Measurements from ENCODE around the gene ADD1.

ADD1 gene

GRCh38 chr4:2867758-2868491 is 24.3 kb downstream of the ADD1 start:
- Histone ChIP-seq H3K9ac (ENCODE audit: low read length) (no peak overlapping the region), H3K27me3 (ENCODE audit: control insufficient read depth, insufficient read depth, low read length) (no peaks in the 10 kb centered on the region), H3K27ac (ENCODE audit: low read depth, low read length) (peak overlapping the region; percentile 33), H3K4me1 (ENCODE audit: control insufficient read depth, insufficient read depth, low read length) (peaks cover 20% of the 10 kb centered on the region), H3K4me3 (ENCODE audit: low read length) (peak overlapping the region; percentile 28), H3K36me3 (ENCODE audit: control insufficient read depth, insufficient read depth, low read length) (no peaks in the 10 kb centered on the region)

GRCh38 chr4:2868877-2869487 is 25.3 kb downstream of the ADD1 start:
- H3K4me3 ChIP-seq (ENCODE audit: low read length): peak overlapping the region; percentile 18
- no peaks in the 10 kb centered on the region for H3K27me3 ChIP-seq (ENCODE audit: control insufficient read depth, insufficient read depth, low read length)
- no peaks in the 10 kb centered on the region for H3K36me3 ChIP-seq (ENCODE audit: control insufficient read depth, insufficient read depth, low read length)
- H3K27ac ChIP-seq (ENCODE audit: low read depth, low read length): peak overlapping the region; percentile 33
- H3K9ac ChIP-seq (ENCODE audit: low read length): no peak overlapping the region
- peaks cover 17% of the 10 kb centered on the region for H3K4me1 ChIP-seq (ENCODE audit: control insufficient read depth, insufficient read depth, low read length)

- no peaks in the 10 kb centered on the region for H3K27me3 ChIP-seq (ENCODE audit: control insufficient read depth, insufficient read depth, low read length)
- no peaks in the 10 kb centered on the region for H3K36me3 ChIP-seq (ENCODE audit: control insufficient read depth, insufficient read depth, low read length)
- peak overlapping the region; percentile 33 for H3K27ac ChIP-seq (ENCODE audit: low read depth, low read length)
- no peak overlapping the region for H3K4me3 ChIP-seq (ENCODE audit: low read length)
- H3K4me1 ChIP-seq (ENCODE audit: control insufficient read depth, insufficient read depth, low read length): peaks cover 17% of the 10 kb centered on the region
- H3K9ac ChIP-seq (ENCODE audit: low read length): no peak overlapping the region
These were observed 26.0 kb downstream of the ADD1 start for GRCh38 chr4:2869659-2870058.

- Histone ChIP-seq H3K9ac (ENCODE audit: low read length) (no peak overlapping the region), H3K4me3 (ENCODE audit: low read length) (no peak overlapping the region), H3K27ac (ENCODE audit: low read depth, low read length) (no peak overlapping the region)
These were observed 26.4 kb downstream of the ADD1 start for GRCh38 chr4:2870082-2870481.

GRCh38 chr4:2871466-2871865 is 27.8 kb downstream of the ADD1 start:
- no peak overlapping the region for H3K27ac ChIP-seq (ENCODE audit: low read depth, low read length)
- H3K36me3 ChIP-seq (ENCODE audit: control insufficient read depth, insufficient read depth, low read length): no peaks in the 10 kb centered on the region
- no peaks in the 10 kb centered on the region for H3K27me3 ChIP-seq (ENCODE audit: control insufficient read depth, insufficient read depth, low read length)
- H3K4me1 ChIP-seq (ENCODE audit: control insufficient read depth, insufficient read depth, low read length): peaks cover 13% of the 10 kb centered on the region
- H3K4me3 ChIP-seq (ENCODE audit: low read length): no peak overlapping the region
- H3K9ac ChIP-seq (ENCODE audit: low read length): no peak overlapping the region

More at GRCh38 chr4:2870082-2870481, 26.4 kb downstream of the ADD1 start:
- H3K36me3 ChIP-seq (ENCODE audit: control insufficient read depth, insufficient read depth, low read length): no peaks in the 10 kb centered on the region
- no peaks in the 10 kb centered on the region for H3K27me3 ChIP-seq (ENCODE audit: control insufficient read depth, insufficient read depth, low read length)
- peaks cover 17% of the 10 kb centered on the region for H3K4me1 ChIP-seq (ENCODE audit: control insufficient read depth, insufficient read depth, low read length)

GRCh38 chr4:2871911-2872310 is 28.3 kb downstream of the ADD1 start:
- peaks cover 11% of the 10 kb centered on the region for H3K4me1 ChIP-seq (ENCODE audit: control insufficient read depth, insufficient read depth, low read length)
- no peaks in the 10 kb centered on the region for H3K27me3 ChIP-seq (ENCODE audit: control insufficient read depth, insufficient read depth, low read length)
- no peak overlapping the region for H3K9ac ChIP-seq (ENCODE audit: low read length)
- no peak overlapping the region for H3K27ac ChIP-seq (ENCODE audit: low read depth, low read length)
- no peak overlapping the region for H3K4me3 ChIP-seq (ENCODE audit: low read length)
- no peaks in the 10 kb centered on the region for H3K36me3 ChIP-seq (ENCODE audit: control insufficient read depth, insufficient read depth, low read length)

GRCh38 chr4:2873329-2873728 is 29.7 kb downstream of the ADD1 start:
- Histone ChIP-seq H3K36me3 (ENCODE audit: control insufficient read depth, insufficient read depth, low read length) (peaks cover 2% of the 10 kb centered on the region), H3K9ac (ENCODE audit: low read length) (no peak overlapping the region), H3K27ac (ENCODE audit: low read depth, low read length) (no peak overlapping the region), H3K4me1 (ENCODE audit: control insufficient read depth, insufficient read depth, low read length) (peaks cover 8% of the 10 kb centered on the region), H3K4me3 (ENCODE audit: low read length) (no peak overlapping the region), H3K27me3 (ENCODE audit: control insufficient read depth, insufficient read depth, low read length) (no peaks in the 10 kb centered on the region)

GRCh38 chr4:2874861-2875260 is 31.2 kb downstream of the ADD1 start:
- H3K4me1 ChIP-seq (ENCODE audit: control insufficient read depth, insufficient read depth, low read length): no peaks in the 10 kb centered on the region
- peaks cover 13% of the 10 kb centered on the region for H3K36me3 ChIP-seq (ENCODE audit: control insufficient read depth, insufficient read depth, low read length)
- no peak overlapping the region for H3K4me3 ChIP-seq (ENCODE audit: low read length)
- no peak overlapping the region for H3K27ac ChIP-seq (ENCODE audit: low read depth, low read length)
- H3K27me3 ChIP-seq (ENCODE audit: control insufficient read depth, insufficient read depth, low read length): no peaks in the 10 kb centered on the region
- H3K9ac ChIP-seq (ENCODE audit: low read length): no peak overlapping the region

- no peak overlapping the region for H3K27ac ChIP-seq (ENCODE audit: low read depth, low read length)
These were observed 31.9 kb downstream of the ADD1 start for GRCh38 chr4:2875556-2875955.

GRCh38 chr4:2878346-2878745 is 34.7 kb downstream of the ADD1 start:
- no peaks in the 10 kb centered on the region for H3K4me1 ChIP-seq (ENCODE audit: control insufficient read depth, insufficient read depth, low read length)

More at GRCh38 chr4:2875556-2875955, 31.9 kb downstream of the ADD1 start:
- Histone ChIP-seq H3K36me3 (ENCODE audit: control insufficient read depth, insufficient read depth, low read length) (peaks cover 15% of the 10 kb centered on the region), H3K4me1 (ENCODE audit: control insufficient read depth, insufficient read depth, low read length) (no peaks in the 10 kb centered on the region), H3K9ac (ENCODE audit: low read length) (no peak overlapping the region), H3K4me3 (ENCODE audit: low read length) (no peak overlapping the region), H3K27me3 (ENCODE audit: control insufficient read depth, insufficient read depth, low read length) (no peaks in the 10 kb centered on the region)

GRCh38 chr4:2879026-2879425 is 35.4 kb downstream of the ADD1 start:
- H3K4me1 ChIP-seq (ENCODE audit: control insufficient read depth, insufficient read depth, low read length): no peaks in the 10 kb centered on the region
- H3K27me3 ChIP-seq (ENCODE audit: control insufficient read depth, insufficient read depth, low read length): no peaks in the 10 kb centered on the region
- H3K27ac ChIP-seq (ENCODE audit: low read depth, low read length): no peak overlapping the region
- H3K9ac ChIP-seq (ENCODE audit: low read length): no peak overlapping the region
- peaks cover 20% of the 10 kb centered on the region for H3K36me3 ChIP-seq (ENCODE audit: control insufficient read depth, insufficient read depth, low read length)
- no peak overlapping the region for H3K4me3 ChIP-seq (ENCODE audit: low read length)

More at GRCh38 chr4:2878346-2878745, 34.7 kb downstream of the ADD1 start:
- Histone ChIP-seq H3K27me3 (ENCODE audit: control insufficient read depth, insufficient read depth, low read length) (no peaks in the 10 kb centered on the region), H3K9ac (ENCODE audit: low read length) (no peak overlapping the region), H3K36me3 (ENCODE audit: control insufficient read depth, insufficient read depth, low read length) (peaks cover 20% of the 10 kb centered on the region), H3K4me3 (ENCODE audit: low read length) (no peak overlapping the region), H3K27ac (ENCODE audit: low read depth, low read length) (no peak overlapping the region)

- H3K4me1 ChIP-seq (ENCODE audit: control insufficient read depth, insufficient read depth, low read length): no peaks in the 10 kb centered on the region
- peaks cover 31% of the 10 kb centered on the region for H3K36me3 ChIP-seq (ENCODE audit: control insufficient read depth, insufficient read depth, low read length)
- H3K9ac ChIP-seq (ENCODE audit: low read length): no peak overlapping the region
- no peak overlapping the region for H3K4me3 ChIP-seq (ENCODE audit: low read length)
- no peaks in the 10 kb centered on the region for H3K27me3 ChIP-seq (ENCODE audit: control insufficient read depth, insufficient read depth, low read length)
- no peak overlapping the region for H3K27ac ChIP-seq (ENCODE audit: low read depth, low read length)
These were observed 37.8 kb downstream of the ADD1 start for GRCh38 chr4:2881431-2881830.

GRCh38 chr4:2882341-2882740 is 38.7 kb downstream of the ADD1 start:
- Histone ChIP-seq H3K4me3 (ENCODE audit: low read length) (no peak overlapping the region), H3K9ac (ENCODE audit: low read length) (no peak overlapping the region), H3K27me3 (ENCODE audit: control insufficient read depth, insufficient read depth, low read length) (no peaks in the 10 kb centered on the region), H3K4me1 (ENCODE audit: control insufficient read depth, insufficient read depth, low read length) (no peaks in the 10 kb centered on the region), H3K27ac (ENCODE audit: low read depth, low read length) (no peak overlapping the region), H3K36me3 (ENCODE audit: control insufficient read depth, insufficient read depth, low read length) (peaks cover 29% of the 10 kb centered on the region)
